Endothelial cell of umbilical vein (primary cell): ENCODE data around the gene FBLN7. TPM values are rescaled to one million over a fixed set of nuclear protein-coding genes. Genes with fewer than 3 reads are reported as not detected.

ENCODE experiments used
- BruUV-seq: library from RNA; stranded (reverse); fragments of 400-500 nt; replicated peaks from 2 replicates; lab custom pipeline; 2021; lab: Mats Ljungman, UMichigan
- CTCF ChIA-PET: fragments of 300-600, 350-600 bp; sonication (Branson Sonifier 250); formaldehyde crosslinking; loops from one replicate; lab custom pipeline; 2021; ENCODE audit warnings: antibody characterized with exemption, inconsistent platforms; lab: Charles Lee
- POLR2A ChIA-PET: fragments of 300-600, 350-600 bp; sonication (Branson Sonifier 250); formaldehyde crosslinking; loops from one replicate; lab custom pipeline; 2021; ENCODE audit warnings: antibody characterized with exemption, inconsistent platforms; lab: Charles Lee
- DNase-seq: peaks from one replicate; pipeline ENCODE4 v3.0.0-alpha.2; 2011; ENCODE audit warnings: low read depth, low spot score
- FAIRE-seq: peaks from 2 replicates; lab custom pipeline; 2011; peaks lifted over from hg19 to GRCh38; lab: Jason Lieb, UNC
- H2AFZ ChIP-seq: 2 replicates; pipeline ENCODE4 v1.6.0; 2012; ENCODE audit warnings: low read depth, low read length, control low read depth, inconsistent platforms
- H3K27ac ChIP-seq: 2 replicates; pipeline ENCODE4 v1.5.1; 2011; ENCODE audit warnings: low read depth, mild to moderate bottlenecking, control low read depth, low read length, moderate library complexity; ENCODE audit not compliant: insufficient read depth
- H3K27me3 ChIP-seq, 2 experiments: 2 replicates each; pipeline versions ENCODE4 v1.6.0 to v1.6.1; 2011; ENCODE audit warnings: low read length in 2 of 2, mixed read lengths in 1 of 2; ENCODE audit not compliant: control insufficient read depth in 2 of 2, insufficient read depth in 2 of 2
- H3K36me3 ChIP-seq, 2 experiments: 2 replicates in 1 of 2; 3 replicates in 1 of 2; pipeline ENCODE4 v1.5.1; 2011; ENCODE audit warnings: low read length in 2 of 2, mild to moderate bottlenecking in 1 of 2, moderate library complexity in 1 of 2; ENCODE audit not compliant: control insufficient read depth in 2 of 2, insufficient read depth in 2 of 2; ENCODE audit errors: extremely low read depth in 1 of 2
- H3K4me1 ChIP-seq: 3 replicates; pipeline ENCODE4 v1.5.1; 2011; ENCODE audit warnings: mild to moderate bottlenecking, low read length; ENCODE audit not compliant: control insufficient read depth, insufficient read depth; ENCODE audit errors: extremely low read depth
- H3K4me2 ChIP-seq: 2 replicates; pipeline ENCODE4 v1.6.1; 2011; ENCODE audit warnings: low read length, control low read depth, mixed read lengths; ENCODE audit not compliant: insufficient read depth
- H3K4me3 ChIP-seq, 3 experiments: fragments of 200-600 bp in 1 of 3; sonication (generic), shearing (Covaris generic) in 1 of 3; replicated peaks in 1 of 3; 2 replicates each; pipeline ENCODE4 v1.5.1; 2011 to 2016; ENCODE audit warnings: control low read depth in 3 of 3, low read length in 3 of 3, mild to moderate bottlenecking in 2 of 3, inconsistent platforms in 1 of 3, low read depth in 1 of 3, moderate library complexity in 1 of 3; ENCODE audit not compliant: insufficient read depth in 1 of 3
- H3K79me2 ChIP-seq: 2 replicates; pipeline ENCODE4 v1.6.0; 2012; ENCODE audit warnings: low read length, inconsistent platforms; ENCODE audit not compliant: control insufficient read depth, insufficient read depth
- H3K9ac ChIP-seq: replicated peaks from 2 replicates; pipeline ENCODE3; 2011; ENCODE audit warnings: low read length, control low read depth; ENCODE audit not compliant: insufficient read depth; ENCODE audit errors: extremely low read depth
- H3K9me1 ChIP-seq: replicated peaks from 3 replicates; pipeline ENCODE4 v1.6.0; 2011; ENCODE audit warnings: mild to moderate bottlenecking, low read length; ENCODE audit not compliant: control insufficient read depth, insufficient read depth; ENCODE audit errors: extremely low read depth
- H3K9me3 ChIP-seq: replicated peaks from 2 replicates; pipeline ENCODE4 v1.5.1; 2012; ENCODE audit warnings: low read length, inconsistent platforms; ENCODE audit not compliant: control insufficient read depth, insufficient read depth
- H4K20me1 ChIP-seq: replicated peaks from 2 replicates; pipeline ENCODE3; 2011; ENCODE audit warnings: mild to moderate bottlenecking, low read length; ENCODE audit not compliant: control insufficient read depth, insufficient read depth; ENCODE audit errors: extremely low read depth
- EZH2 ChIP-seq: IDR thresholded peaks from 2 replicates; pipeline ENCODE4 v1.6.1; 2012; ENCODE audit warnings: borderline replicate concordance, low read depth, mild to moderate bottlenecking, moderate library complexity, low read length, inconsistent platforms; ENCODE audit not compliant: severe bottlenecking
- FOS ChIP-seq: IDR thresholded peaks from 2 replicates; pipeline ENCODE4 v1.6.1; 2011; ENCODE audit warnings: mild to moderate bottlenecking, low read length, moderate library complexity, borderline replicate concordance; ENCODE audit not compliant: insufficient read depth
- GATA2 ChIP-seq: IDR thresholded peaks from 2 replicates; pipeline ENCODE4 v1.7.0; 2011; ENCODE audit warnings: low read depth, mild to moderate bottlenecking, moderate library complexity, mixed read lengths, low read length; ENCODE audit not compliant: insufficient read length, insufficient read depth
- JUN ChIP-seq: IDR thresholded peaks from 2 replicates; pipeline ENCODE4 v1.6.1; 2011; ENCODE audit warnings: borderline replicate concordance, low read depth; ENCODE audit not compliant: insufficient read length, insufficient read depth
- MYC ChIP-seq: IDR thresholded peaks from one replicate; pipeline ENCODE4 v1.6.1; 2011; ENCODE audit warnings: mild to moderate bottlenecking, low read depth, low read length
- POLR2AphosphoS5 ChIP-seq: IDR thresholded peaks from 2 replicates; pipeline ENCODE4 v1.6.1; 2012; ENCODE audit warnings: low read depth, mild to moderate bottlenecking, control low read depth, low read length, moderate library complexity; ENCODE audit not compliant: insufficient read depth
- dilution Hi-C: fragments of 300-500 bp; cut with MboI; formaldehyde crosslinking; loops from one replicate; pipeline ENCODE4 v1.15.0; 2019; ENCODE audit warnings: low sequenced_read_pairs; ENCODE audit not compliant: extremely low pct_ligation_motif_present
- intact Hi-C: fragments of 100-400 bp; cut with micrococcal nuclease; formaldehyde crosslinking; loops from one replicate; pipeline ENCODE4 v1.10.0; 2022
- polyA plus RNA-seq, 4 experiments: library from polyadenylated mRNA; depleted of rRNA in 3 of 4; stranded (reverse) in 3 of 4; unstranded in 1 of 4; fragments of >200 nt; gene quantifications; 2 replicates each; pipeline versions ENCODE4 v1.2.1 to v1.2.3, GENCODE V29; 2011 to 2012; ENCODE audit warnings: missing spikeins in 1 of 4
- total RNA-seq: library from RNA; stranded (reverse); gene quantifications from 2 replicates; pipeline ENCODE4 v1.2.3, GENCODE V29; 2021
- TF ChIP-seq, protein P1 (sequence below), 2 donors: IDR thresholded peaks; 1 replicate in 1 of 2; 2 replicates in 1 of 2; pipeline ENCODE4 v1.5.1; 2011; ENCODE audit warnings: low read length in 2 of 2, mild to moderate bottlenecking in 2 of 2, moderate library complexity in 2 of 2, control low read depth in 1 of 2, inconsistent platforms in 1 of 2, low read depth in 1 of 2; ENCODE audit not compliant: insufficient read depth in 1 of 2; ENCODE audit errors: extremely low read depth in 1 of 2
- TF ChIP-seq, protein P2 (sequence below): IDR thresholded peaks from 2 replicates; pipeline ENCODE4 v1.6.1; 2011; ENCODE audit not compliant: insufficient read depth, insufficient read length

FBLN7 gene
- total and polyA plus RNA-seq, 2 donors (not counting 3 experiments of a cell fraction or from before 2014, with no cell fraction given), result 3.1 to 3.3 TPM

DNA sequence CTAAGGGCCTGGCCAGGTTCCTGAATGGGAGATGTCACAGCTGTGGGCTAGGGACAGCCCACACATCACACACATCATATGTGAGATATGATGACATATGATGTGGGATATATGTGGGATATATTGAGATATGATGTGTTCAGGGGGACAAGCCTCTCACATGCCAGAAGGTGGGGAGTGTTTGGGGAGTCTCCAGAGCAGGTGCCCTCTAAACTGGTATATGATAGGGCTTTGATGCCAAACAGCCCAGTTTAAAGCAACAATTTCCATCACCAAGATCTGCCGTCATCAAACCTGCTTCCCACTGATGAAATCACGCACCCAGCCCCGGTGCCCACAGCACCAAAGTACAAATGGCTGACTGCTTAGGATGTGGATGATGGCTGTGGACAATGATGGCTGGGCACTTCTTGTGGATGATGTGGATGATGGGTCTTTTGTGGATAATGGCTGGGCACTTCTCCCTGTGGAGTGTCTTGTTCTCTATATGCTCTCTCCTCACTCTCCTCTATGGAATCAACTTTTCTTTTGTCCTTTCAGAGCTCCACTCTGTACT is 50.9 kb downstream of the FBLN7 start:
- ChIA-PET POLR2A (no interaction called here), CTCF (no interaction called here)
- H3K4me1 ChIP-seq, result peaks cover 20% of the 10 kb centered on the region
- H3K9ac ChIP-seq, result no peak overlapping the region
- DNase-seq (no peak), FAIRE-seq (no peak)
- intact Hi-C loops (no loop called here), dilution Hi-C loops (no loop called here)
- BruUV-seq, result no TSS peak
- H3K9me1 ChIP-seq, result no peaks in the 10 kb centered on the region
- H3K27ac ChIP-seq, result no peak overlapping the region
- H3K4me3 ChIP-seq, result no peak overlapping the region
- no peaks in the 10 kb centered on the region for H3K36me3 ChIP-seq
- H3K4me2 ChIP-seq, result no peak overlapping the region
- H3K27me3 ChIP-seq, result no peaks in the 10 kb centered on the region
- H3K79me2 ChIP-seq, result no peaks in the 10 kb centered on the region
- no peaks in the 10 kb centered on the region for H4K20me1 ChIP-seq
- no peak for TF ChIP-seq JUN
- TF ChIP-seq FOS, result no peak
- TF ChIP-seq, protein P1, sequence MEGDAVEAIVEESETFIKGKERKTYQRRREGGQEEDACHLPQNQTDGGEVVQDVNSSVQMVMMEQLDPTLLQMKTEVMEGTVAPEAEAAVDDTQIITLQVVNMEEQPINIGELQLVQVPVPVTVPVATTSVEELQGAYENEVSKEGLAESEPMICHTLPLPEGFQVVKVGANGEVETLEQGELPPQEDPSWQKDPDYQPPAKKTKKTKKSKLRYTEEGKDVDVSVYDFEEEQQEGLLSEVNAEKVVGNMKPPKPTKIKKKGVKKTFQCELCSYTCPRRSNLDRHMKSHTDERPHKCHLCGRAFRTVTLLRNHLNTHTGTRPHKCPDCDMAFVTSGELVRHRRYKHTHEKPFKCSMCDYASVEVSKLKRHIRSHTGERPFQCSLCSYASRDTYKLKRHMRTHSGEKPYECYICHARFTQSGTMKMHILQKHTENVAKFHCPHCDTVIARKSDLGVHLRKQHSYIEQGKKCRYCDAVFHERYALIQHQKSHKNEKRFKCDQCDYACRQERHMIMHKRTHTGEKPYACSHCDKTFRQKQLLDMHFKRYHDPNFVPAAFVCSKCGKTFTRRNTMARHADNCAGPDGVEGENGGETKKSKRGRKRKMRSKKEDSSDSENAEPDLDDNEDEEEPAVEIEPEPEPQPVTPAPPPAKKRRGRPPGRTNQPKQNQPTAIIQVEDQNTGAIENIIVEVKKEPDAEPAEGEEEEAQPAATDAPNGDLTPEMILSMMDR (IDR thresholded peaks at IDR 0.05; ENCODE audit: extremely low read depth in 1 of 2, insufficient read depth in 1 of 2, low read depth in 1 of 2, low read length in 2 of 2), result no peak
- TF ChIP-seq MYC, result no peak
- TF ChIP-seq, protein P2, sequence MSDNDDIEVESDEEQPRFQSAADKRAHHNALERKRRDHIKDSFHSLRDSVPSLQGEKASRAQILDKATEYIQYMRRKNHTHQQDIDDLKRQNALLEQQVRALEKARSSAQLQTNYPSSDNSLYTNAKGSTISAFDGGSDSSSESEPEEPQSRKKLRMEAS, result no peak
- TF ChIP-seq POLR2AphosphoS5, result no peak
- TF ChIP-seq GATA2, result no peak
- TF ChIP-seq EZH2, result no peak
- H3K9me3 ChIP-seq, result no peaks in the 10 kb centered on the region
- no peak overlapping the region for H2AFZ ChIP-seq
